OCI-LY1 (cell line): ENCODE data around the gene NBEA.

ENCODE experiments used
- EZH2 ChIP-seq: fragments of 200-600 bp; sonication (generic), shearing (Covaris generic); IDR thresholded peaks from 2 replicates; pipeline ENCODE4 v1.8.0; 2017; ENCODE audit warnings: borderline replicate concordance, mixed run types, mild to moderate bottlenecking, antibody characterized with exemption, low read length, moderate library complexity, mixed read lengths
- TF ChIP-seq, protein P1 (sequence below): fragments of 200-600 bp; sonication (generic), shearing (Covaris generic); IDR thresholded peaks from 2 replicates; pipeline ENCODE4 v1.5.1; 2017; ENCODE audit warnings: mild to moderate bottlenecking, antibody characterized with exemption, low read length, moderate library complexity, mixed read lengths

- TF ChIP-seq, protein P1, sequence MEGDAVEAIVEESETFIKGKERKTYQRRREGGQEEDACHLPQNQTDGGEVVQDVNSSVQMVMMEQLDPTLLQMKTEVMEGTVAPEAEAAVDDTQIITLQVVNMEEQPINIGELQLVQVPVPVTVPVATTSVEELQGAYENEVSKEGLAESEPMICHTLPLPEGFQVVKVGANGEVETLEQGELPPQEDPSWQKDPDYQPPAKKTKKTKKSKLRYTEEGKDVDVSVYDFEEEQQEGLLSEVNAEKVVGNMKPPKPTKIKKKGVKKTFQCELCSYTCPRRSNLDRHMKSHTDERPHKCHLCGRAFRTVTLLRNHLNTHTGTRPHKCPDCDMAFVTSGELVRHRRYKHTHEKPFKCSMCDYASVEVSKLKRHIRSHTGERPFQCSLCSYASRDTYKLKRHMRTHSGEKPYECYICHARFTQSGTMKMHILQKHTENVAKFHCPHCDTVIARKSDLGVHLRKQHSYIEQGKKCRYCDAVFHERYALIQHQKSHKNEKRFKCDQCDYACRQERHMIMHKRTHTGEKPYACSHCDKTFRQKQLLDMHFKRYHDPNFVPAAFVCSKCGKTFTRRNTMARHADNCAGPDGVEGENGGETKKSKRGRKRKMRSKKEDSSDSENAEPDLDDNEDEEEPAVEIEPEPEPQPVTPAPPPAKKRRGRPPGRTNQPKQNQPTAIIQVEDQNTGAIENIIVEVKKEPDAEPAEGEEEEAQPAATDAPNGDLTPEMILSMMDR = no peak
- TF ChIP-seq EZH2 = no peak
These were observed 29.0 kb upstream of the NBEA start for GRCh38 chr13:34913040-34913439.
